Left lung (tissue), 10 donors: ENCODE data around the gene CYGB. TPM values are rescaled to one million over a fixed set of nuclear protein-coding genes. Genes with fewer than 3 reads are reported as not detected.

ENCODE experiments used
- ATAC-seq: fragments of 200-7000 bp; cut with Tn5 transposase; one replicate; pipeline ENCODE4 v1.9.1; 2020; ENCODE audit warnings: moderate library complexity
- DNase-seq, 4 donors: peaks; one replicate each; pipeline ENCODE4 v3.0.0-alpha.2; 2013 to 2020
- H3K27ac ChIP-seq, 2 donors: fragments of 200-600 bp; sonication (generic) in 1 of 2; one replicate each; pipeline versions ENCODE4 v1.5.0 to v1.8.0; 2020 to 2021
- H3K27me3 ChIP-seq, 2 donors: fragments of 200-600 bp; sonication (generic) in 1 of 2; one replicate each; pipeline versions ENCODE4 v1.5.0 to v1.8.0; 2020 to 2021
- H3K36me3 ChIP-seq, 2 donors: fragments of 200-600 bp; sonication (generic) in 1 of 2; one replicate each; pipeline versions ENCODE4 v1.5.0 to v1.8.0; 2020 to 2021
- H3K4me1 ChIP-seq, 2 donors: fragments of 200-600 bp; one replicate each; pipeline ENCODE4 v1.8.0; 2021
- H3K4me3 ChIP-seq, 2 donors: fragments of 200-600 bp; sonication (generic) in 1 of 2; one replicate each; pipeline versions ENCODE4 v1.5.0 to v1.8.0; 2020 to 2021; ENCODE audit warnings: mild to moderate bottlenecking in 1 of 2
- H3K9me3 ChIP-seq, 2 donors: fragments of 200-600 bp; sonication (generic) in 1 of 2; one replicate each; pipeline versions ENCODE4 v1.5.0 to v1.8.0; 2020 to 2021
- CTCF ChIP-seq, 2 donors: fragments of 200-600 bp; sonication (generic) in 1 of 2; IDR thresholded peaks; one replicate each; pipeline versions ENCODE4 v1.5.0 to v1.8.0; 2021; ENCODE audit warnings: antibody characterized with exemption in 2 of 2
- intact Hi-C, 2 donors: fragments of 100-400 bp; cut with DNase I; formaldehyde crosslinking; loops; one replicate each; pipeline versions ENCODE4 v1.11.2 to v1.14.2; 2022
- polyA plus RNA-seq, 6 donors: library from polyadenylated mRNA; unstranded; fragments of 120-200 nt; gene quantifications; one replicate each; pipeline ENCODE4 v1.2.1, GENCODE V29; 2013; ENCODE audit not compliant: insufficient read length in 6 of 6
- total RNA-seq, 2 donors: library from RNA; stranded (reverse); fragmentation: NEBNext Ultra II Directional; extraction: Animal tissue kit (Norgen Biotek cat#: 25700); gene quantifications; one replicate each; pipeline ENCODE4 v1.2.1, GENCODE V29; 2021
- donor health status: DM: no; HTN: yes; CAD: no.
- donor health status: DM: no; HTN: no; CAD: no.

The CYGB gene
- total and polyA plus RNA-seq, 8 donors, result 10.2 to 37.1 (median 26.4) TPM

GRCh38 chr17:76551685-76552084, 14.2 kb upstream of the CYGB start:
- Histone ChIP-seq H3K27me3 (no peaks in the 10 kb centered on the region), H3K4me1 (peaks cover 15 to 43% of the 10 kb centered on the region in 2 donors), H3K27ac (peak overlapping the region; percentile 60 to 76), H3K4me3 (no peak overlapping the region), H3K36me3 (no peaks in the 10 kb centered on the region), H3K9me3 (no peaks in the 10 kb centered on the region)
- no peak for TF ChIP-seq CTCF (IDR thresholded peaks at IDR 0.05)
- DNase-seq, result no peak
- intact Hi-C loops, result loop anchor here in 1 of 2 donors (10.0 kb wide), 1 partner anchor 163 kb away; the partner anchor contains the start of gene MXRA7
- ATAC-seq, result no peak

GRCh38 chr17:76550712-76551615, 13.5 kb upstream of the CYGB start:
- peaks cover 11 to 44% of the 10 kb centered on the region in 2 donors for H3K4me1 ChIP-seq
- H3K27ac ChIP-seq, result peak overlapping the region; percentile 60 to 76
- H3K9me3 ChIP-seq, result no peaks in the 10 kb centered on the region
- no peak for TF ChIP-seq CTCF (IDR thresholded peaks at IDR 0.05)
- H3K4me3 ChIP-seq, result peak overlapping the region in 1 of 2 donors; percentile 15
- ATAC-seq (peak; percentile 76), DNase-seq (no peak)
- intact Hi-C loops, result loop anchor here in 1 of 2 donors (10.0 kb wide), 1 partner anchor 164 kb away; the partner anchor contains the start of gene MXRA7
- no peaks in the 10 kb centered on the region for H3K36me3 ChIP-seq
- H3K27me3 ChIP-seq, result no peaks in the 10 kb centered on the region

- Histone ChIP-seq H3K27me3 (peaks cover 0 to 1% of the 10 kb centered on the region in 2 donors), H3K4me3 (no peak overlapping the region), H3K27ac (no peak overlapping the region), H3K9me3 (no peaks in the 10 kb centered on the region), H3K4me1 (peaks cover 18 to 57% of the 10 kb centered on the region in 2 donors), H3K36me3 (no peaks in the 10 kb centered on the region)
- no peak for DNase-seq
- intact Hi-C loops, result no loop called here
- ATAC-seq, result no peak
- TF ChIP-seq CTCF (IDR thresholded peaks at IDR 0.05), result no peak
These were observed 12.0 kb upstream of the CYGB start for GRCh38 chr17:76549539-76549938.

- H3K27ac ChIP-seq, result no peak overlapping the region
- peaks cover 0 to 5% of the 10 kb centered on the region in 2 donors for H3K27me3 ChIP-seq
- intact Hi-C loops, result no loop called here
- no peak overlapping the region for H3K4me3 ChIP-seq
- no peak for ATAC-seq
- H3K9me3 ChIP-seq, result no peaks in the 10 kb centered on the region
- DNase-seq, result no peak
- H3K4me1 ChIP-seq, result peaks cover 20 to 61% of the 10 kb centered on the region in 2 donors
- no peaks in the 10 kb centered on the region for H3K36me3 ChIP-seq
- TF ChIP-seq CTCF (IDR thresholded peaks at IDR 0.05), result no peak
These were observed 11.7 kb upstream of the CYGB start for GRCh38 chr17:76549215-76549518.

GRCh38 chr17:76548378-76549214, 11.1 kb upstream of the CYGB start:
- Histone ChIP-seq H3K27me3 (peaks cover 0 to 11% of the 10 kb centered on the region in 2 donors), H3K27ac (no peak overlapping the region), H3K4me1 (peaks cover 25 to 66% of the 10 kb centered on the region in 2 donors), H3K9me3 (no peaks in the 10 kb centered on the region), H3K4me3 (no peak overlapping the region), H3K36me3 (no peaks in the 10 kb centered on the region)
- intact Hi-C loops, result no loop called here
- no peak for DNase-seq
- TF ChIP-seq CTCF (IDR thresholded peaks at IDR 0.05), result no peak
- peak; percentile 28 for ATAC-seq
